K562 (cell line): ENCODE data around the gene SFXN5. TPM values are rescaled to one million over a fixed set of nuclear protein-coding genes. Genes with fewer than 3 reads are reported as not detected.

Experiments
- CCNT2 ChIP-seq: IDR thresholded peaks from 2 replicates; pipeline ENCODE4 v1.6.1; 2011; ENCODE audit warnings: borderline replicate concordance, low read depth, mild to moderate bottlenecking, moderate library complexity, mixed read lengths, low read length; ENCODE audit not compliant: insufficient read length; ENCODE audit errors: extremely low read depth
- CREM ChIP-seq: IDR thresholded peaks from 2 replicates; pipeline ENCODE4 v1.6.1; 2014; ENCODE audit warnings: antibody characterized with exemption, low read depth
- ERF ChIP-seq: fragments of 450-650 bp; formaldehyde crosslinking; IDR thresholded peaks from 2 replicates; pipeline ENCODE4 v1.4.0; 2020; ENCODE audit warnings: mild to moderate bottlenecking, mixed read lengths
- JUND ChIP-seq, 2 experiments: IDR thresholded peaks; 2 replicates in 1 of 2; 3 replicates in 1 of 2; pipeline ENCODE4 v1.6.1; 2011; ENCODE audit warnings: borderline replicate concordance in 2 of 2, low read depth in 2 of 2, low read length in 2 of 2, improper control_type of control experiment in 1 of 2, missing biosample characterization in 1 of 2, missing genetic modification characterization in 1 of 2, missing genetic modification reagents in 1 of 2
- NBN ChIP-seq: fragments of 450-650 bp; IDR thresholded peaks from 2 replicates; pipeline ENCODE4 v1.6.1; 2016; ENCODE audit warnings: low read depth, mild to moderate bottlenecking
- NEUROD1 ChIP-seq: fragments of 150-350 bp; IDR thresholded peaks from 2 replicates; pipeline ENCODE4 v1.6.1; 2014; ENCODE audit warnings: borderline replicate concordance, low read length, low read depth; ENCODE audit not compliant: partially characterized antibody
- RAD51 ChIP-seq: fragments of 450-650 bp; IDR thresholded peaks from 2 replicates; pipeline ENCODE4 v1.7.1; 2016; ENCODE audit warnings: low read depth, mild to moderate bottlenecking, borderline replicate concordance
- TRIM24 ChIP-seq, 2 experiments: fragments of 450-650 bp; IDR thresholded peaks; 2 replicates each; pipeline ENCODE4 v1.6.1; 2016
- polyA plus RNA-seq, 8 experiments: library from polyadenylated mRNA; depleted of rRNA in 4 of 8; stranded (reverse) in 5 of 8; unstranded in 3 of 8; fragments of >200 nt; fragmentation: Nextera tagmentation in 2 of 8; fragmentation: Illumina TruSeq in 1 of 8; extraction: Ambion mirVana in 2 of 8; extraction: Trizol in 1 of 8; gene quantifications; 2 replicates each; pipeline versions ENCODE4 v1.2.1 to v1.2.3, GENCODE V29; 2011 to 2014; ENCODE audit warnings: inconsistent platforms in 1 of 8, missing spikeins in 1 of 8
- total RNA-seq, 7 experiments: library from RNA; depleted of rRNA in 6 of 7; stranded (reverse); fragments of >200 nt in 6 of 7; fragmentation: Illumina TruSeq in 2 of 7; extraction: Trizol in 2 of 7; gene quantifications; 2 replicates each; pipeline versions ENCODE4 v1.2.1 to v1.2.3, GENCODE V29; 2011 to 2021; ENCODE audit warnings: low replicate concordance in 1 of 7
- TF ChIP-seq, protein P1 (sequence below): sonication (generic); formaldehyde crosslinking; IDR thresholded peaks from 2 replicates; pipeline ENCODE4 v1.8.1; 2023; ENCODE audit warnings: mild to moderate bottlenecking, missing genetic modification reagents
- TF ChIP-seq, protein P2 (sequence below), 2 experiments: fragments of 450-650 bp; IDR thresholded peaks; 2 replicates each; pipeline ENCODE4 v1.6.1; 2016; ENCODE audit warnings: mild to moderate bottlenecking in 2 of 2, borderline replicate concordance in 1 of 2, low read depth in 1 of 2, moderate library complexity in 1 of 2
- TF ChIP-seq, protein P3 (sequence below): sonication (generic); formaldehyde crosslinking; IDR thresholded peaks from 2 replicates; pipeline ENCODE4 v1.8.1; 2023; ENCODE audit warnings: mild to moderate bottlenecking, missing genetic modification reagents

The SFXN5 gene
- total and polyA plus RNA-seq, 9 of the 15 experiments (the other 6 are each of a cell fraction or from before 2014, with no cell fraction given), result 8.3 to 22.6 (median 16.0) TPM

DNA sequence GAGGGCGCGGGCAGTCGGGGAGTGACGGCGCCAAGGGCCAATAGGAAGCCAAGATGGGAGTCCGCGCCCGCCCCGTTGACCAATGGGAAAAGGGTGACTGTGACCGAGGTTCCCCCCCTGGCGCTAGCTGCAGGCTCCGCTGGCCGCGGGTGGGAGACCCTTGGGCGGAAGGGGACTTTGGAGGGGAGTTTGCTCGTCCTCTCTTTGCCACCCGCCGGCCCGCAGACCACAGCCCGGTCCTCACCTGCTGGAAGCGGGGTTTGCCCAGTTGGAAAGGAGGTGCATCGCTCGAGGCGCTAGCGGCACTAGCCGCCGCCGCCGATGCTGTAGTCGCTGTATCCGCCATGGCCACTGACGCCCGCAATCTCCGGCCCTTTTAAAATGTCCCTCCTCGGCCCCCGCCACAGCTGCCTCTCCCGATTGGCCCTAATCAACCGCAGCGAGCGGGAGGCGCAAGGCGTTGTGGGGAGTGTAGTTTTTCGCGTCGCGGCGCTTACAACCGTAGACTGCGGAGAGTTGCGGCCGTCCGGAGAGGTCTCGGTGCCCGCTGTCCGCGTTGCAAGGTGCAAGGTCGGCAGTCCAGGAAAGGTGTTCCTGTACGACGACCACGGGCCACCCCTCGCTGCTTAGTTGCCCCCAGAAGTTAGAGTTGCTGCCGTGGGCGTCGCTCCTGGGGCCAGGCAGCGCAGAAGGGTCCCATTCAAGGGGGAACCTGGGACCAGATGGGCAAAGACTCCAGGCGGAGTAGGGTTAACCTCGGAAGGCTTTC lies at the start of gene SFXN5 (continued):
- TF ChIP-seq, protein P1, sequence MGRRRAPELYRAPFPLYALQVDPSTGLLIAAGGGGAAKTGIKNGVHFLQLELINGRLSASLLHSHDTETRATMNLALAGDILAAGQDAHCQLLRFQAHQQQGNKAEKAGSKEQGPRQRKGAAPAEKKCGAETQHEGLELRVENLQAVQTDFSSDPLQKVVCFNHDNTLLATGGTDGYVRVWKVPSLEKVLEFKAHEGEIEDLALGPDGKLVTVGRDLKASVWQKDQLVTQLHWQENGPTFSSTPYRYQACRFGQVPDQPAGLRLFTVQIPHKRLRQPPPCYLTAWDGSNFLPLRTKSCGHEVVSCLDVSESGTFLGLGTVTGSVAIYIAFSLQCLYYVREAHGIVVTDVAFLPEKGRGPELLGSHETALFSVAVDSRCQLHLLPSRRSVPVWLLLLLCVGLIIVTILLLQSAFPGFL (CRISPR knock-in tag), result no peak
- TF ChIP-seq, protein P2, sequence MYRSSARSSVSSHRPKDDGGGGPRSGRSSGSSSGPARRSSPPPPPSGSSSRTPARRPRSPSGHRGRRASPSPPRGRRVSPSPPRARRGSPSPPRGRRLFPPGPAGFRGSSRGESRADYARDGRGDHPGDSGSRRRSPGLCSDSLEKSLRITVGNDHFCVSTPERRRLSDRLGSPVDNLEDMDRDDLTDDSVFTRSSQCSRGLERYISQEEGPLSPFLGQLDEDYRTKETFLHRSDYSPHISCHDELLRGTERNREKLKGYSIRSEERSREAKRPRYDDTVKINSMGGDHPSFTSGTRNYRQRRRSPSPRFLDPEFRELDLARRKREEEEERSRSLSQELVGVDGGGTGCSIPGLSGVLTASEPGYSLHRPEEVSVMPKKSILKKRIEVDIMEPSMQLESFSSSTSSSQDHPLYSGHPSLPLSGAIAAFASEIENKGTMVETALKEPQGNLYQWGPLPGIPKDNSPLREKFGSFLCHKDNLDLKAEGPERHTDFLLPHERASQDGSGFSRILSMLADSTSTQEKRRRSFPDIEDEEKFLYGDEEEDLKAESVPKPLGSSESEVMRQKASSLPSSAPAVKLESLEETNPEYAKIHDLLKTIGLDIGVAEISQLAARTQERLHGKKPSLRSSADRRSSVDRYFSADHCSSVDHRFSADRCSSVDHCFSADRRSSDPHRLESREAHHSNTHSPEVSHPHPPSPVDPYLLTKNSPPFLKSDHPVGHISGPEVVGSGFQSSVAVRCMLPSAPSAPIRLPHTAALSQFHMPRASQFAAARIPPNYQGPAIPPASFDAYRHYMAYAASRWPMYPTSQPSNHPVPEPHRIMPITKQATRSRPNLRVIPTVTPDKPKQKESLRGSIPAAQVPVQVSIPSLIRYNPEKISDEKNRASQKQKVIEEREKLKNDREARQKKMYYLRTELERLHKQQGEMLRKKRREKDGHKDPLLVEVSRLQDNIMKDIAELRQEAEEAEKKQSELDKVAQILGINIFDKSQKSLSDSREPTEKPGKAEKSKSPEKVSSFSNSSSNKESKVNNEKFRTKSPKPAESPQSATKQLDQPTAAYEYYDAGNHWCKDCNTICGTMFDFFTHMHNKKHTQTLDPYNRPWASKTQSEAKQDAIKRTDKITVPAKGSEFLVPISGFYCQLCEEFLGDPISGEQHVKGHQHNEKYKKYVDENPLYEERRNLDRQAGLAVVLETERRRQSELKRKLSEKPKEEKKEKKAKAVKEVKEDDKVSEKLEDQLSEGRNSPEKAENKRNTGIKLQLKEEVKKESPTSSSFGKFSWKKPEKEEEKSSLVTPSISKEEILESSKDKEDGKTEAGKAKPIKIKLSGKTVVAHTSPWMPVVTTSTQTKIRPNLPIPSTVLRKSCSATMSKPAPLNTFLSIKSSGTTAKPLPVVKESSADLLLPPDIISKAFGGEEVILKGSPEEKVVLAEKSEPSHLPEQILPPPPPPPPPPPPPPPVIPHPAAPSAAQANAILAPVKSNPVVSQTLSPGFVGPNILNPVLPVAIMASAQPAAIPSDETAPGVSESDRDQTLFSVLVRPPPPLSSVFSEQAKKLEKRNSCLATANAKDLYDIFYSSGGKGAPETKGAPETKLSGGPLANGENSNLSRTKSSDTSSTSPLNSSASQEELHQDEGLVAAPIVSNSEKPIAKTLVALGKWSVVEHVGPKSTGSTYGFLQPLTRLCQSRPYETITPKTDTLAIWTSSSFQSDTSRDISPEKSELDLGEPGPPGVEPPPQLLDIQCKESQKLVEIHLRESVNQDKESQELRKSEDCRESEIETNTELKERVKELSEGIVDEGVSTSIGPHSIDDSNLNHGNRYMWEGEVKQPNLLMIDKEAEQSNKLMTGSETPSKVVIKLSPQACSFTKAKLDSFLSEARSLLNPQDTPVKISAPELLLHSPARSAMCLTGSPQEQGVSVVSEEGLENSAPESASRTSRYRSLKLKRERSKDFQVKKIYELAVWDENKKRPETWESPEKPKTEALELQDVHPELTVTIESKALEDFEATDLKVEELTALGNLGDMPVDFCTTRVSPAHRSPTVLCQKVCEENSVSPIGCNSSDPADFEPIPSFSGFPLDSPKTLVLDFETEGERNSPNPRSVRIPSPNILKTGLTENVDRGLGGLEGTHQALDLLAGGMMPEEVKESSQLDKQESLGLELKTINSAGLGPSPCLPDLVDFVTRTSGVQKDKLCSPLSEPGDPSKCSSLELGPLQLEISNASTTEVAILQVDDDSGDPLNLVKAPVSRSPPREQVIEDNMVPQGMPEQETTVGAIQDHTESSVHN (IDR thresholded peaks at IDR 0.05; ENCODE audit: borderline replicate concordance in 1 of 2, low read depth in 1 of 2), result no peak
- no peak; the same call in 1 of the 2 replicates for TF ChIP-seq JUND (IDR thresholded peaks at IDR 0.05; ENCODE audit: borderline replicate concordance, low read depth, low read length)
- TF ChIP-seq JUND (tag; IDR thresholded peaks at IDR 0.05; ENCODE audit: borderline replicate concordance, low read depth, low read length), result no peak
- TF ChIP-seq NBN, result peak; percentile 80; the same call in 1 of the 2 replicates
- no peak for TF ChIP-seq RAD51
- peak; percentile 68 for TF ChIP-seq CCNT2
- no peak for TF ChIP-seq ERF (CRISPR knock-in tag)
- TF ChIP-seq NEUROD1, result peak; percentile 93
- TF ChIP-seq, protein P3, sequence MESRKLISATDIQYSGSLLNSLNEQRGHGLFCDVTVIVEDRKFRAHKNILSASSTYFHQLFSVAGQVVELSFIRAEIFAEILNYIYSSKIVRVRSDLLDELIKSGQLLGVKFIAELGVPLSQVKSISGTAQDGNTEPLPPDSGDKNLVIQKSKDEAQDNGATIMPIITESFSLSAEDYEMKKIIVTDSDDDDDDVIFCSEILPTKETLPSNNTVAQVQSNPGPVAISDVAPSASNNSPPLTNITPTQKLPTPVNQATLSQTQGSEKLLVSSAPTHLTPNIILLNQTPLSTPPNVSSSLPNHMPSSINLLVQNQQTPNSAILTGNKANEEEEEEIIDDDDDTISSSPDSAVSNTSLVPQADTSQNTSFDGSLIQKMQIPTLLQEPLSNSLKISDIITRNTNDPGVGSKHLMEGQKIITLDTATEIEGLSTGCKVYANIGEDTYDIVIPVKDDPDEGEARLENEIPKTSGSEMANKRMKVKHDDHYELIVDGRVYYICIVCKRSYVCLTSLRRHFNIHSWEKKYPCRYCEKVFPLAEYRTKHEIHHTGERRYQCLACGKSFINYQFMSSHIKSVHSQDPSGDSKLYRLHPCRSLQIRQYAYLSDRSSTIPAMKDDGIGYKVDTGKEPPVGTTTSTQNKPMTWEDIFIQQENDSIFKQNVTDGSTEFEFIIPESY (CRISPR knock-in tag), result no peak
- TF ChIP-seq TRIM24 (IDR thresholded peaks at IDR 0.05), result peak in 1 of 2 experiments; percentile 22; a peak in 1 of 4 replicates
- TF ChIP-seq CREM, result peak; percentile 77
